HEK293 (cell line): ENCODE measurements around the gene IFRD2.

Experiments
- BCL11A ChIP-seq: fragments of 450-650 bp; formaldehyde crosslinking; IDR thresholded peaks from 2 replicates; pipeline ENCODE4 v1.5.1; 2016; ENCODE audit warnings: low read depth, missing biosample characterization, missing genetic modification characterization
- HOXA7 ChIP-seq: sonication (generic); formaldehyde crosslinking; IDR thresholded peaks from 2 replicates; pipeline ENCODE4 v1.8.1; 2022; ENCODE audit warnings: missing genetic modification reagents, borderline replicate concordance
- MZF1 ChIP-seq: fragments of 450-650 bp; formaldehyde crosslinking; IDR thresholded peaks from 2 replicates; pipeline ENCODE4 v1.5.1; 2017; ENCODE audit warnings: missing biosample characterization, missing genetic modification characterization, borderline replicate concordance
- SCRT1 ChIP-seq: fragments of 450-650 bp; formaldehyde crosslinking; IDR thresholded peaks from 2 replicates; pipeline ENCODE4 v1.5.1; 2016; ENCODE audit warnings: missing biosample characterization, missing genetic modification characterization, borderline replicate concordance
- SETDB1 ChIP-seq: IDR thresholded peaks from one replicate; pipeline ENCODE4 v1.6.1; 2017; ENCODE audit warnings: mild to moderate bottlenecking, low read length, moderate library complexity, mixed read lengths; ENCODE audit not compliant: insufficient read length
- SP2 ChIP-seq: fragments of 450-650 bp; formaldehyde crosslinking; IDR thresholded peaks from 2 replicates; pipeline ENCODE4 v1.5.1; 2016; ENCODE audit warnings: missing biosample characterization, missing genetic modification characterization
- ZBTB1 ChIP-seq: fragments of 450-650 bp; formaldehyde crosslinking; IDR thresholded peaks from 2 replicates; pipeline ENCODE4 v1.5.1; 2016; ENCODE audit warnings: missing biosample characterization, missing genetic modification characterization
- ZBTB26 ChIP-seq: fragments of 450-650 bp; formaldehyde crosslinking; optimal IDR thresholded peaks from 2 replicates; pipeline ENCODE3; 2016; ENCODE audit warnings: missing biosample characterization, mild to moderate bottlenecking, missing genetic modification characterization
- ZFP3 ChIP-seq: fragments of 450-650 bp; formaldehyde crosslinking; IDR thresholded peaks from 2 replicates; pipeline ENCODE4 v1.5.1; 2016; ENCODE audit warnings: low read depth, missing biosample characterization, missing genetic modification characterization
- ZNF112 ChIP-seq: fragments of 450-650 bp; formaldehyde crosslinking; IDR thresholded peaks from 2 replicates; pipeline ENCODE4 v1.5.0; 2017; ENCODE audit warnings: missing biosample characterization, missing genetic modification characterization
- ZNF155 ChIP-seq: fragments of 450-650 bp; formaldehyde crosslinking; IDR thresholded peaks from 2 replicates; pipeline ENCODE4 v1.5.1; 2016; ENCODE audit warnings: missing biosample characterization, missing genetic modification characterization
- ZNF16 ChIP-seq: fragments of 450-650 bp; formaldehyde crosslinking; IDR thresholded peaks from 2 replicates; pipeline ENCODE4 v1.5.1; 2016; ENCODE audit warnings: low read depth, missing biosample characterization, missing genetic modification characterization
- ZNF175 ChIP-seq: fragments of 450-650 bp; formaldehyde crosslinking; IDR thresholded peaks from 2 replicates; pipeline ENCODE4 v1.5.1; 2016; ENCODE audit warnings: missing biosample characterization, missing genetic modification characterization
- ZNF184 ChIP-seq: fragments of 450-650 bp; IDR thresholded peaks from 2 replicates; pipeline ENCODE4 v1.5.1; 2018; ENCODE audit warnings: missing biosample characterization, mild to moderate bottlenecking, missing genetic modification characterization
- ZNF24 ChIP-seq: fragments of 450-650 bp; formaldehyde crosslinking; IDR thresholded peaks from 2 replicates; pipeline ENCODE4 v1.5.1; 2016; ENCODE audit warnings: missing biosample characterization, missing genetic modification characterization
- ZNF274 ChIP-seq, 2 experiments: fragments of 200-500 bp in 1 of 2; fragments of 450-650 bp in 1 of 2; sonication (Bioruptor generic) in 1 of 2; formaldehyde crosslinking in 1 of 2; IDR thresholded peaks; 2 replicates each; pipeline versions ENCODE4 v1.5.1 to v1.6.1; 2014 to 2016; ENCODE audit warnings: borderline replicate concordance in 1 of 2, inconsistent platforms in 1 of 2, low read length in 1 of 2, missing biosample characterization in 1 of 2, missing genetic modification characterization in 1 of 2
- ZNF292 ChIP-seq: fragments of 450-650 bp; formaldehyde crosslinking; IDR thresholded peaks from 2 replicates; pipeline ENCODE4 v1.5.1; 2016; ENCODE audit warnings: low read depth, missing biosample characterization, missing genetic modification characterization, borderline replicate concordance
- ZNF366 ChIP-seq: fragments of 450-650 bp; formaldehyde crosslinking; conservative IDR thresholded peaks from 2 replicates; pipeline ENCODE4 v1.5.1; 2016; ENCODE audit warnings: missing biosample characterization, missing genetic modification characterization
- ZNF37A ChIP-seq: fragments of 450-650 bp; IDR thresholded peaks from 2 replicates; pipeline ENCODE4 v1.5.1; 2018; ENCODE audit warnings: missing biosample characterization, missing genetic modification characterization
- ZNF391 ChIP-seq: fragments of 450-650 bp; formaldehyde crosslinking; IDR thresholded peaks from 2 replicates; pipeline ENCODE4 v1.5.1; 2016; ENCODE audit warnings: low read depth, missing biosample characterization, missing genetic modification characterization, borderline replicate concordance
- ZNF416 ChIP-seq: fragments of 450-650 bp; formaldehyde crosslinking; IDR thresholded peaks from 2 replicates; pipeline ENCODE4 v1.5.1; 2016; ENCODE audit warnings: missing biosample characterization, missing genetic modification characterization
- ZNF473 ChIP-seq: fragments of 450-650 bp; formaldehyde crosslinking; IDR thresholded peaks from 2 replicates; pipeline ENCODE4 v1.5.1; 2017; ENCODE audit warnings: missing biosample characterization, missing genetic modification characterization
- ZNF560 ChIP-seq: fragments of 450-650 bp; formaldehyde crosslinking; IDR thresholded peaks from 2 replicates; pipeline ENCODE4 v1.5.1; 2017; ENCODE audit warnings: missing biosample characterization, missing genetic modification characterization, borderline replicate concordance
- ZNF624 ChIP-seq: fragments of 450-650 bp; formaldehyde crosslinking; IDR thresholded peaks from 2 replicates; pipeline ENCODE4 v1.5.1; 2017; ENCODE audit warnings: missing biosample characterization, missing genetic modification characterization
- ZNF747 ChIP-seq: fragments of 450-650 bp; formaldehyde crosslinking; IDR thresholded peaks from 2 replicates; pipeline ENCODE4 v1.5.1; 2016; ENCODE audit warnings: missing biosample characterization, missing genetic modification characterization
- ZNF777 ChIP-seq: fragments of 450-650 bp; formaldehyde crosslinking; IDR thresholded peaks from 2 replicates; pipeline ENCODE4 v1.5.1; 2017; ENCODE audit warnings: missing biosample characterization, missing genetic modification characterization, borderline replicate concordance
- ZNF792 ChIP-seq: fragments of 450-650 bp; formaldehyde crosslinking; IDR thresholded peaks from 2 replicates; pipeline ENCODE4 v1.5.1; 2016; ENCODE audit warnings: missing biosample characterization, missing genetic modification characterization
- ZNF830 ChIP-seq: fragments of 450-650 bp; IDR thresholded peaks from 2 replicates; pipeline ENCODE4 v1.5.0; 2018; ENCODE audit warnings: missing biosample characterization, missing genetic modification characterization, low read depth, mild to moderate bottlenecking, moderate library complexity
- ZSCAN23 ChIP-seq: fragments of 450-650 bp; formaldehyde crosslinking; IDR thresholded peaks from 2 replicates; pipeline ENCODE4 v1.5.1; 2016; ENCODE audit warnings: missing biosample characterization, missing genetic modification characterization
- TF ChIP-seq, protein P1 (sequence below): fragments of 450-650 bp; formaldehyde crosslinking; IDR thresholded peaks from 2 replicates; pipeline ENCODE4 v1.5.1; 2016; ENCODE audit warnings: missing biosample characterization, missing genetic modification characterization
- TF ChIP-seq, protein P2 (sequence below): fragments of 450-650 bp; formaldehyde crosslinking; IDR thresholded peaks from 2 replicates; pipeline ENCODE4; 2016; ENCODE audit warnings: missing biosample characterization, missing genetic modification characterization
- TF ChIP-seq, protein P3 (sequence below): fragments of 450-650 bp; formaldehyde crosslinking; IDR thresholded peaks from 2 replicates; pipeline ENCODE4 v1.5.1; 2016; ENCODE audit warnings: missing biosample characterization, missing genetic modification characterization
- TF ChIP-seq, protein P4 (sequence below): fragments of 450-650 bp; formaldehyde crosslinking; IDR thresholded peaks from 2 replicates; pipeline ENCODE4 v1.5.1; 2016; ENCODE audit warnings: missing biosample characterization, missing genetic modification characterization
- TF ChIP-seq, protein P5 (sequence below): fragments of 450-650 bp; formaldehyde crosslinking; IDR thresholded peaks from 2 replicates; pipeline ENCODE4 v1.5.1; 2016; ENCODE audit warnings: missing biosample characterization, missing genetic modification characterization

The IFRD2 gene

DNA sequence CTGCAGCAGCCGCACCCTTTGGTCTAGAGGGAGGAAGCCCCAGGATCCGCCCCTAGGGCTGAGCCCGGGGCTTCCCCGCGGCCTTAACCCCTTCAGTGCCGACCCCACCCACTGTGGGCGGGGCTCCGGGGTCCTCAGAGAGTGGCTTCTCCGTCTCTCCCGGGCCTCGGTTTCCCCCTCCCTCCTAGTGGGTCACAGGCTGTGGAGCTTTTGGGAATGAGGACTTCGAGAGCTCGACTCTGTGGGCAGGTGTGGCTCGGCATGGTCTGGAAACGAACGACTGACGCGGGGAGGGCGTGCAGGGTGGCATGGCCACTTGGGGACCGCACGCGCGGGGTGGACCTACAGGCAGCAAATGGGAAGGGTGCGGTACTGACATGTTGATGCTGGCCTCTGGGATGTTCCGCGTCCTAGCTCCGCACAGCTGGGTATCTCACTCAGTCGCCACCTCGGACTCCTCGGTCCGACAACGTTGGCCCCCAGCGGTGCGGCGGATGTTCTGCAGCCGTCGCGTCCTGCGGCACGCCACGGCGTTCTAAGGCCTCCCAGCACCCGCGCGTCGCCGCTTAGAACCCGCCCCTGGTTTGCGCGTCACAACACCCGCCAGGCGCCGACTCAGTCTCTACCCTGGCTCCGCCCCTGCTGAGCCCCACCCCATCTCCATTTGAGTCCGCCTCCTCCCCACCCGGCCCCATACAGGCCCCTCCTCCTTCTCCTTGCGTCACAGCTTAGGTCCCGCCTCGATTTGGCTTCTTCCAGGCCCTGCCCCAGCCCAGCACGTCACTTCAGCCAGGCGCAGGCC lies 6.8 kb upstream of the IFRD2 start, which contains the start of the genes HYAL3 and NAA80 (continued):
- TF ChIP-seq, protein P1, sequence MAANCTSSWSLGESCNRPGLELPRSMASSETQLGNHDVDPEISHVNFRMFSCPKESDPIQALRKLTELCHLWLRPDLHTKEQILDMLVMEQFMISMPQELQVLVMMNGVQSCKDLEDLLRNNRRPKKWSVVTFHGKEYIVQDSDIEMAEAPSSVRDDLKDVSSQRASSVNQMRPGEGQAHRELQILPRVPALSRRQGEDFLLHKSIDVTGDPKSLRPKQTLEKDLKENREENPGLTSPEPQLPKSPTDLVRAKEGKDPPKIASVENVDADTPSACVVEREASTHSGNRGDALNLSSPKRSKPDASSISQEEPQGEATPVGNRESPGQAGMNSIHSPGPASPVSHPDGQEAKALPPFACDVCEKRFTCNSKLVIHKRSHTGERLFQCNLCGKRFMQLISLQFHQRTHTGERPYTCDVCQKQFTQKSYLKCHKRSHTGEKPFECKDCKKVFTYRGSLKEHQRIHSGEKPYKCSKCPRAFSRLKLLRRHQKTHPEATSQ (tag by site-specific recombination) = no peak
- TF ChIP-seq BCL11A (tag by site-specific recombination) = no peak
- TF ChIP-seq ZBTB26 = peak; percentile 85
- TF ChIP-seq ZNF416 (tag by site-specific recombination) = no peak
- no peak for TF ChIP-seq ZNF175 (tag by site-specific recombination)
- no peak for TF ChIP-seq ZNF274 (IDR thresholded peaks at IDR 0.05; ENCODE audit: low read length)
- no peak for TF ChIP-seq ZNF274 (tag by site-specific recombination; IDR thresholded peaks at IDR 0.05; ENCODE audit: borderline replicate concordance)
- TF ChIP-seq, protein P2, sequence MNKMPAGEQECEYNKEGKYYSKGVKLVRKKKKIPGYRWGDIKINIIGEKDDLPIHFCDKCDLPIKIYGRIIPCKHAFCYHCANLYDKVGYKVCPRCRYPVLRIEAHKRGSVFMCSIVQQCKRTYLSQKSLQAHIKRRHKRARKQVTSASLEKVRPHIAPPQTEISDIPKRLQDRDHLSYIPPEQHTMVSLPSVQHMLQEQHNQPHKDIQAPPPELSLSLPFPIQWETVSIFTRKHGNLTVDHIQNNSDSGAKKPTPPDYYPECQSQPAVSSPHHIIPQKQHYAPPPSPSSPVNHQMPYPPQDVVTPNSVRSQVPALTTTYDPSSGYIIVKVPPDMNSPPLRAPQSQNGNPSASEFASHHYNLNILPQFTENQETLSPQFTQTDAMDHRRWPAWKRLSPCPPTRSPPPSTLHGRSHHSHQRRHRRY (tag by site-specific recombination) = no peak
- no peak for TF ChIP-seq ZNF37A (tag by site-specific recombination)
- no peak for TF ChIP-seq ZSCAN23 (tag by site-specific recombination)
- TF ChIP-seq, protein P3, sequence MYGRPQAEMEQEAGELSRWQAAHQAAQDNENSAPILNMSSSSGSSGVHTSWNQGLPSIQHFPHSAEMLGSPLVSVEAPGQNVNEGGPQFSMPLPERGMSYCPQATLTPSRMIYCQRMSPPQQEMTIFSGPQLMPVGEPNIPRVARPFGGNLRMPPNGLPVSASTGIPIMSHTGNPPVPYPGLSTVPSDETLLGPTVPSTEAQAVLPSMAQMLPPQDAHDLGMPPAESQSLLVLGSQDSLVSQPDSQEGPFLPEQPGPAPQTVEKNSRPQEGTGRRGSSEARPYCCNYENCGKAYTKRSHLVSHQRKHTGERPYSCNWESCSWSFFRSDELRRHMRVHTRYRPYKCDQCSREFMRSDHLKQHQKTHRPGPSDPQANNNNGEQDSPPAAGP (tag by site-specific recombination) = peak; percentile 87; the same call in 1 of the 2 replicates
- TF ChIP-seq ZNF777 (tag by site-specific recombination) = peak; percentile 36; the same call in 1 of the 2 replicates
- peak; percentile 96 for TF ChIP-seq SP2 (tag by site-specific recombination)
- no peak for TF ChIP-seq HOXA7
- peak; percentile 50; the same call in 1 of the 2 replicates for TF ChIP-seq ZBTB1 (tag by site-specific recombination)
- TF ChIP-seq ZNF184 (tag by site-specific recombination) = no peak
- TF ChIP-seq SETDB1 = no peak
- TF ChIP-seq ZNF473 (tag by site-specific recombination) = no peak
- TF ChIP-seq ZNF830 (tag by site-specific recombination) = no peak
- no peak for TF ChIP-seq SCRT1 (tag by site-specific recombination)
- TF ChIP-seq, protein P4, sequence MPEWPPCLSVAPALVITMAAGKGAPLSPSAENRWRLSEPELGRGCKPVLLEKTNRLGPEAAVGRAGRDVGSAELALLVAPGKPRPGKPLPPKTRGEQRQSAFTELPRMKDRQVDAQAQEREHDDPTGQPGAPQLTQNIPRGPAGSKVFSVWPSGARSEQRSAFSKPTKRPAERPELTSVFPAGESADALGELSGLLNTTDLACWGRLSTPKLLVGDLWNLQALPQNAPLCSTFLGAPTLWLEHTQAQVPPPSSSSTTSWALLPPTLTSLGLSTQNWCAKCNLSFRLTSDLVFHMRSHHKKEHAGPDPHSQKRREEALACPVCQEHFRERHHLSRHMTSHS = no peak
- TF ChIP-seq ZFP3 (tag by site-specific recombination) = no peak
- no peak for TF ChIP-seq ZNF624
- no peak for TF ChIP-seq ZNF792
- peak; percentile 85 for TF ChIP-seq ZNF24 (tag by site-specific recombination)
- TF ChIP-seq ZNF155 (tag by site-specific recombination) = no peak
- no peak for TF ChIP-seq ZNF16 (tag by site-specific recombination)
- TF ChIP-seq MZF1 (tag by site-specific recombination) = no peak
- TF ChIP-seq ZNF292 (tag by site-specific recombination) = no peak
- TF ChIP-seq ZNF366 (tag by site-specific recombination) = no peak
- no peak for TF ChIP-seq ZNF560 (tag by site-specific recombination)
- TF ChIP-seq, protein P5, sequence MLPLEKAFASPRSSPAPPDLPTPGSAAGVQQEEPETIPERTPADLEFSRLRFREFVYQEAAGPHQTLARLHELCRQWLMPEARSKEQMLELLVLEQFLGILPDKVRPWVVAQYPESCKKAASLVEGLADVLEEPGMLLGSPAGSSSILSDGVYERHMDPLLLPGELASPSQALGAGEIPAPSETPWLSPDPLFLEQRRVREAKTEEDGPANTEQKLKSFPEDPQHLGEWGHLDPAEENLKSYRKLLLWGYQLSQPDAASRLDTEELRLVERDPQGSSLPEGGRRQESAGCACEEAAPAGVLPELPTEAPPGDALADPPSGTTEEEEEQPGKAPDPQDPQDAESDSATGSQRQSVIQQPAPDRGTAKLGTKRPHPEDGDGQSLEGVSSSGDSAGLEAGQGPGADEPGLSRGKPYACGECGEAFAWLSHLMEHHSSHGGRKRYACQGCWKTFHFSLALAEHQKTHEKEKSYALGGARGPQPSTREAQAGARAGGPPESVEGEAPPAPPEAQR (tag by site-specific recombination) = no peak
- no peak for TF ChIP-seq ZNF112 (tag by site-specific recombination)
- TF ChIP-seq ZNF391 (tag by site-specific recombination) = peak; percentile 80; the same call in 1 of the 2 replicates
- TF ChIP-seq ZNF747 = no peak
